ENCODE measurements around the gene ARL16. TPM values are rescaled to one million over a fixed set of nuclear protein-coding genes. Genes with fewer than 3 reads are reported as not detected.

ARL16 gene
- total RNA-seq, 4 donors from 2014 or later = 33.5 to 45.4 (median 43.4) TPM

GRCh38 chr17:81646869-81647600 is 36.6 kb downstream of the ARL16 start:
- Histone ChIP-seq H3K27ac (no peak overlapping the region), H3K27me3 (peaks cover 0 to 4% of the 10 kb centered on the region in 2 donors), H3K4me3 (no peak overlapping the region), H3K4me1 (no peaks in the 10 kb centered on the region), H3K9me3 (peaks cover 0 to 6% (median 3%) of the 10 kb centered on the region in 4 donors), H3K36me3 (no peaks in the 10 kb centered on the region)
- no peak for DNase-seq
- no peak for TF ChIP-seq CTCF (IDR thresholded peaks at IDR 0.05)
- no peak for TF ChIP-seq POLR2A (IDR thresholded peaks at IDR 0.05)

- no peak for DNase-seq
Observed at GRCh38 chr17:81644976-81645952, 38.3 kb downstream of the ARL16 start.

GRCh38 chr17:81644496-81644895 is 39.1 kb downstream of the ARL16 start:
- no peak overlapping the region for H3K27ac ChIP-seq
- H3K4me3 ChIP-seq = no peak overlapping the region
- H3K36me3 ChIP-seq = no peaks in the 10 kb centered on the region
- peaks cover 0 to 6% (median 3%) of the 10 kb centered on the region in 4 donors for H3K9me3 ChIP-seq
- DNase-seq = no peak
- peaks cover 0 to 4% of the 10 kb centered on the region in 2 donors for H3K27me3 ChIP-seq
- TF ChIP-seq POLR2A (IDR thresholded peaks at IDR 0.05) = no peak
- no peak for TF ChIP-seq CTCF (IDR thresholded peaks at IDR 0.05)
- H3K4me1 ChIP-seq = no peaks in the 10 kb centered on the region

More at GRCh38 chr17:81644976-81645952, 38.3 kb downstream of the ARL16 start:
- Histone ChIP-seq H3K27ac (no peak overlapping the region), H3K36me3 (no peaks in the 10 kb centered on the region), H3K27me3 (peaks cover 0 to 4% of the 10 kb centered on the region in 2 donors), H3K9me3 (peaks cover 0 to 6% (median 3%) of the 10 kb centered on the region in 4 donors), H3K4me1 (no peaks in the 10 kb centered on the region), H3K4me3 (no peak overlapping the region)
- no peak for TF ChIP-seq CTCF (IDR thresholded peaks at IDR 0.05)
- TF ChIP-seq POLR2A (IDR thresholded peaks at IDR 0.05) = no peak

GRCh38 chr17:81641825-81642489 is 41.6 kb downstream of the ARL16 start:
- DNase-seq = no peak
- H3K36me3 ChIP-seq = no peaks in the 10 kb centered on the region
- H3K9me3 ChIP-seq = no peaks in the 10 kb centered on the region
- H3K4me1 ChIP-seq = no peaks in the 10 kb centered on the region
- H3K4me3 ChIP-seq = no peak overlapping the region
- H3K27me3 ChIP-seq = no peaks in the 10 kb centered on the region
- H3K27ac ChIP-seq = no peak overlapping the region
- TF ChIP-seq CTCF (IDR thresholded peaks at IDR 0.05) (no peak), POLR2A (IDR thresholded peaks at IDR 0.05) (no peak)

GRCh38 chr17:81640011-81640410 is 43.6 kb downstream of the ARL16 start:
- Histone ChIP-seq H3K36me3 (no peaks in the 10 kb centered on the region), H3K27me3 (no peaks in the 10 kb centered on the region), H3K4me1 (peaks cover 0 to 12% (median 5%) of the 10 kb centered on the region in 4 donors), H3K27ac (no peak overlapping the region), H3K4me3 (no peak overlapping the region), H3K9me3 (no peaks in the 10 kb centered on the region)
- no peak for TF ChIP-seq POLR2A (IDR thresholded peaks at IDR 0.05)
- no peak for TF ChIP-seq CTCF (IDR thresholded peaks at IDR 0.05)
- DNase-seq = no peak
